HCEC 1CT (cell line): Measurements from ENCODE around the gene ARRDC4.

Source experiments
- DNase-seq: peaks from one replicate; pipeline ENCODE4 v3.0.0-alpha.2; 2017

Gene ARRDC4

GRCh38 chr15:98000249-98001203 is 40.0 kb downstream of the ARRDC4 start:
- DNase-seq = no peak

- DNase-seq = no peak
Observed at GRCh38 chr15:98001663-98002194, 41.2 kb downstream of the ARRDC4 start.

DNA sequence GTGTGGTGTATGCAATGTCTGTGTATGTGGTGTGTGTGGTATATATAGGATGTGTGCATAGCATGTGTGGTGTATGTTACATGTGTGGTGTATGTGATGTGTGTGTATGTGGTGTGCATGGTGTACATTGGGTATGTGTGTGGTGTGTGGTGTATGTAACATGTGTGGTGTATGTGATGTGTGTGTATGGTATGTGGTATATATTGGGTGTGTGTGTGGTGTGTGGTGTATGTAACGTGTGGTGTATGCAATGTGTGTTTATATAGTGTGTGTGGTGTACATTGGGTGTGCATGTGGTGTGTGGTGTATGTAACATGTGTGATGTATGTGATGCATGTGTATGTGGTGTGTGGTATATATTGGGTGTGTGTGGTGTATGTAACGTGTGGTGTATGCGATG is 41.9 kb downstream of the ARRDC4 start:
- DNase-seq = no peak

DNA sequence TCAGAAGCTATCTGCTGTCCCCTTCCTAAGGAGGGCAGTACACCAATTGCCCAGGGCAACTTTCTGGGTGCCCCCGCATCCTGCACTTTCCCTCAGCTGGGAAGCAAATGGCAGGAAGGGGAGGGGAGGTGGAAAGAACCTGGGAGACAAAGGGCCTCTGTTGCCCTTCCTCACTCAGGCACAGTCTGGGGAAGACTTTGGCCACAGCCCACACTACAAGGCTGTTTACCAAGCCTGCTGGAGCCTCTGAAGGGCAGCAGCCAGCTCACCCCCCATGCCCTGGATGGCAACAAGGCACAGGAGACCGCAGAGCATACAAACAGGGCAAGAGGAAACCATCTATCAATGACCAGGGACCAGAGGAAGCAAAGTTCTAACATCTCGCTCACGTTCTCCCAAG is 42.4 kb downstream of the ARRDC4 start:
- no peak for DNase-seq

GRCh38 chr15:98003518-98003917 is 43.0 kb downstream of the ARRDC4 start:
- DNase-seq = no peak

- no peak for DNase-seq
Observed at GRCh38 chr15:98003996-98004395, 43.5 kb downstream of the ARRDC4 start.

DNA sequence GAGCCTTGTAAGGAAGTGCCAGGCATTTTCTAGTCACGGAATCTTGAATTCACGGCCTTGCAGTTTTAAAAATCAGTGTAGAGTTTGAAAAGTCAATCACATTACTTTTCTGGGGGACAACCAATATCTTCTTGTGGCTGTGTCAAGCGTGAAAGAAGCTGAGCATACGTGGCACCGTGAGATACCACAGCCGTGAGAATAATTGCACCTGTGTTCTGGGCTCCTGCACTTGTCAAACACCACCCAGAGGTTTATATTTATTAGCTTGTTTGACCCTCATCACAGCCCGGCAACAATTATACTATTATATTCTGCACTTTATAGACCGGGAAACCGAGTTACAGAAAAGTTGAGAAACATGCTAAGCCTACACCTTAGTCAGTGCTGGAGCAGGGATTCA is 45.2 kb downstream of the ARRDC4 start:
- DNase-seq = no peak

DNA sequence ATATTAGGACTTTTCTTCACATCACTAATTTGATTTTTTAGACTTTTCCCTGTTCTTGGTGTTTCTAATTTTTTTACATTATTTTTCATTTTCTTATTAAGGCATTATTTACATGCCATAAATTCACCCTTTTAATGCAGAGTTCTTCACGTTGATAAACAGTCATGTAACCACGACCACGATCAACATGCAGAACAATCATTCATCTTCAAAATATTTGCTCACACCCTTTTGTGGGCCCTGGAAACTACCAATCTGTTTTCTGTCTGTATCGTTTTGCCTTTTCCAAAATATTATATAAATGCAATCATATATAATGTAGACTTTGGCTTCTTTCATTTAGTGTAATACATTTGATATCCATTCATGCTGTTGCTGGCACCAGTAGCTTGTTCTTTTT is 48.7 kb downstream of the ARRDC4 start:
- no peak for DNase-seq

- no peak for DNase-seq
Observed at GRCh38 chr15:98009971-98010370, 49.5 kb downstream of the ARRDC4 start.

DNA sequence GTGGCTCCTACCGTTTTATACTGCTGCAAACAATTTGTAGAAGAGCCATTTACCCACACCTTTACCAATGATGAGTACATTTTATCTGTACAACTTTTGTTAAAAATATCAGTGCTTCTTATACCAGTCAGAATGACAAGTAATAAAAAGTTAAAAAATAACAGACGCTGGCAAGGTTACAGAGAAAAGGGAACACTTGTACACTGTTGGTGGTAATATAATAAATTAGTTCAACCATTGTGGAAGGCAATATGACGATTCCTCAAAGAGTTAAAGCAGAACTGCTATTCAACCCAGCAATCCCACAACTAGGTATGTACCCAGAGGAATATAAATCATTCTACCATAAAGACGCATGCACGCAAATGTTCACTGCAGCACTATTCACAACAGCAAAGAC is 51.9 kb downstream of the ARRDC4 start:
- no peak for DNase-seq

- no peak for DNase-seq
Observed at GRCh38 chr15:98013631-98014030, 53.1 kb downstream of the ARRDC4 start.

GRCh38 chr15:98017150-98017964 is 56.9 kb downstream of the ARRDC4 start:
- no peak for DNase-seq

- no peak for DNase-seq
Observed at GRCh38 chr15:98018761-98019351, 58.4 kb downstream of the ARRDC4 start.
